Neutrophil (primary cell): ENCODE data around the gene PCNX2.

Experiments
- H3K27ac ChIP-seq: fragments of 200-600 bp; sonication (generic); 2 replicates; pipeline ENCODE4 v1.5.1; 2016; ENCODE audit warnings: mild to moderate bottlenecking, moderate library complexity
- H3K27me3 ChIP-seq: fragments of 200-600 bp; sonication (generic); 2 replicates; pipeline ENCODE4 v1.6.0; 2016; ENCODE audit warnings: mild to moderate bottlenecking
- H3K36me3 ChIP-seq: fragments of 200-600 bp; sonication (generic); 2 replicates; pipeline ENCODE4 v1.5.1; 2017
- H3K4me1 ChIP-seq, 2 experiments: fragments of 200-600 bp in 1 of 2; sonication (generic) in 1 of 2; 1 replicate in 1 of 2; 2 replicates in 1 of 2; pipeline versions ENCODE4 v1.5.1 to v1.6.1; 2013 to 2016; ENCODE audit warnings: low read depth in 1 of 2, low read length in 1 of 2, mild to moderate bottlenecking in 1 of 2, moderate library complexity in 1 of 2; ENCODE audit not compliant: control insufficient read depth in 1 of 2, insufficient read depth in 1 of 2
- H3K4me3 ChIP-seq, 2 experiments: fragments of 200-600 bp in 1 of 2; sonication (generic) in 1 of 2; 1 replicate in 1 of 2; 2 replicates in 1 of 2; pipeline ENCODE4 v1.5.1; 2013 to 2016; ENCODE audit warnings: low read depth in 1 of 2, low read length in 1 of 2, mild to moderate bottlenecking in 1 of 2, moderate library complexity in 1 of 2
- H3K9me3 ChIP-seq: fragments of 200-600 bp; sonication (generic); 2 replicates; pipeline ENCODE4 v1.5.1; 2016
- CTCF ChIP-seq: fragments of 200-600 bp; sonication (generic); IDR thresholded peaks from 2 replicates; pipeline ENCODE4 v1.5.1; 2016; ENCODE audit warnings: antibody characterized with exemption

The PCNX2 gene

GRCh38 chr1:232999956-233000625, 295.4 kb downstream of the PCNX2 start:
- Histone ChIP-seq H3K27ac (no peak overlapping the region), H3K36me3 (no peaks in the 10 kb centered on the region), H3K9me3 (no peaks in the 10 kb centered on the region), H3K27me3 (no peaks in the 10 kb centered on the region), H3K4me1 (no peaks in the 10 kb centered on the region), H3K4me3 (no peak overlapping the region)
- no peak for TF ChIP-seq CTCF

GRCh38 chr1:232998646-232999045, 296.9 kb downstream of the PCNX2 start:
- Histone ChIP-seq H3K27ac (no peak overlapping the region), H3K36me3 (no peaks in the 10 kb centered on the region), H3K27me3 (no peaks in the 10 kb centered on the region), H3K9me3 (no peaks in the 10 kb centered on the region), H3K4me1 (no peaks in the 10 kb centered on the region), H3K4me3 (no peak overlapping the region)
- TF ChIP-seq CTCF = no peak

GRCh38 chr1:232998138-232998537, 297.4 kb downstream of the PCNX2 start:
- no peak for TF ChIP-seq CTCF
- Histone ChIP-seq H3K36me3 (no peaks in the 10 kb centered on the region), H3K4me3 (no peak overlapping the region), H3K27me3 (no peaks in the 10 kb centered on the region), H3K9me3 (no peaks in the 10 kb centered on the region), H3K27ac (no peak overlapping the region), H3K4me1 (no peaks in the 10 kb centered on the region)

- no peaks in the 10 kb centered on the region for H3K27me3 ChIP-seq
- H3K4me3 ChIP-seq = no peak overlapping the region
- TF ChIP-seq CTCF = no peak
- H3K4me1 ChIP-seq = no peaks in the 10 kb centered on the region
- H3K27ac ChIP-seq = no peak overlapping the region
- no peaks in the 10 kb centered on the region for H3K9me3 ChIP-seq
- H3K36me3 ChIP-seq = no peaks in the 10 kb centered on the region
Observed at GRCh38 chr1:232996143-232996542, 299.4 kb downstream of the PCNX2 start.

- no peak overlapping the region for H3K4me3 ChIP-seq
- no peaks in the 10 kb centered on the region for H3K27me3 ChIP-seq
- no peaks in the 10 kb centered on the region for H3K36me3 ChIP-seq
- no peaks in the 10 kb centered on the region for H3K4me1 ChIP-seq
- no peak for TF ChIP-seq CTCF
- no peak overlapping the region for H3K27ac ChIP-seq
- no peaks in the 10 kb centered on the region for H3K9me3 ChIP-seq
Observed at GRCh38 chr1:232995189-232995588, 300.3 kb downstream of the PCNX2 start.
